ENCODE results near the gene PNP.

GRCh38 chr14:20493634-20494033, 24.4 kb downstream of the PNP start:
- TF ChIP-seq CTCF (IDR thresholded peaks at IDR 0.05) = no peak
- TF ChIP-seq POLR2A (IDR thresholded peaks at IDR 0.05) = no peak

Measured in transverse colon (tissue), 3 donors.